Trophoblast cell (in vitro differentiated cells and primary cell): ENCODE data around the gene EFCAB14.

Source experiments
- DNase-seq, 2 donors: peaks; one replicate each; pipeline ENCODE4 v3.0.0-alpha.2; 2016
- H2AFZ ChIP-seq: 2 replicates; pipeline ENCODE4 v1.6.1; 2013; ENCODE audit warnings: low read length, moderate library complexity, mild to moderate bottlenecking; ENCODE audit not compliant: insufficient read depth, poor library complexity
- H2AK5ac ChIP-seq: 2 replicates; pipeline ENCODE4 v1.6.1; 2013; ENCODE audit warnings: mild to moderate bottlenecking, low read length
- H2BK120ac ChIP-seq: 2 replicates; pipeline ENCODE4 v1.6.1; 2013; ENCODE audit warnings: low read length, mild to moderate bottlenecking, moderate library complexity; ENCODE audit not compliant: insufficient read depth, poor library complexity
- H2BK12ac ChIP-seq: 2 replicates; pipeline ENCODE4 v1.6.1; 2013; ENCODE audit warnings: mild to moderate bottlenecking, low read length, moderate library complexity
- H2BK5ac ChIP-seq: 2 replicates; pipeline ENCODE4 v1.6.1; 2013; ENCODE audit warnings: low read length, low read depth, moderate library complexity, mild to moderate bottlenecking; ENCODE audit not compliant: poor library complexity
- H3K14ac ChIP-seq: 2 replicates; pipeline ENCODE4 v1.6.1; 2013; ENCODE audit warnings: mild to moderate bottlenecking, low read length
- H3K18ac ChIP-seq: 2 replicates; pipeline ENCODE4 v1.6.1; 2013; ENCODE audit warnings: mild to moderate bottlenecking, low read length
- H3K23ac ChIP-seq: 2 replicates; pipeline ENCODE4 v1.6.1; 2013; ENCODE audit warnings: low read length
- H3K27ac ChIP-seq: 2 replicates; pipeline ENCODE4 v1.5.1; 2013; ENCODE audit warnings: low read depth, mild to moderate bottlenecking, inconsistent platforms, low read length, moderate library complexity
- H3K27me3 ChIP-seq: 2 replicates; pipeline ENCODE4 v1.6.1; 2013; ENCODE audit warnings: inconsistent platforms, mild to moderate bottlenecking, low read length, moderate library complexity; ENCODE audit not compliant: insufficient read depth
- H3K36me3 ChIP-seq, 2 experiments: 1 replicate in 1 of 2; 2 replicates in 1 of 2; pipeline ENCODE4 v1.6.1; 2013; ENCODE audit warnings: low read length in 2 of 2, mild to moderate bottlenecking in 2 of 2, moderate library complexity in 1 of 2; ENCODE audit not compliant: insufficient read depth in 2 of 2, control insufficient read depth in 1 of 2
- H3K4ac ChIP-seq: 2 replicates; pipeline ENCODE4 v1.6.1; 2013; ENCODE audit warnings: low read depth, mild to moderate bottlenecking, low read length, moderate library complexity
- H3K4me1 ChIP-seq, 2 experiments: 1 replicate in 1 of 2; 2 replicates in 1 of 2; pipeline ENCODE4 v1.6.1; 2013; ENCODE audit warnings: low read length in 2 of 2, mild to moderate bottlenecking in 2 of 2, moderate library complexity in 1 of 2; ENCODE audit not compliant: insufficient read depth in 2 of 2, control insufficient read depth in 1 of 2
- H3K4me2 ChIP-seq: 2 replicates; pipeline ENCODE4 v1.6.1; 2013; ENCODE audit warnings: inconsistent platforms, mild to moderate bottlenecking, low read length, moderate library complexity
- H3K4me3 ChIP-seq: 2 replicates; pipeline ENCODE4 v1.5.1; 2013; ENCODE audit warnings: mild to moderate bottlenecking, low read depth, low read length, inconsistent platforms
- H3K79me1 ChIP-seq: one replicate; pipeline ENCODE4 v1.6.1; 2013; ENCODE audit warnings: low read length
- H3K79me2 ChIP-seq: 2 replicates; pipeline ENCODE4 v1.6.1; 2013; ENCODE audit warnings: low read length, mild to moderate bottlenecking; ENCODE audit not compliant: control insufficient read depth, insufficient read depth, poor library complexity
- H3K9ac ChIP-seq: 2 replicates; pipeline ENCODE4 v1.6.1; 2013; ENCODE audit warnings: mild to moderate bottlenecking, low read length
- H3K9me3 ChIP-seq: 2 replicates; pipeline ENCODE4 v1.6.1; 2013; ENCODE audit warnings: low read depth, mild to moderate bottlenecking, control low read depth, inconsistent platforms, low read length; ENCODE audit not compliant: insufficient read depth
- H4K12ac ChIP-seq: 2 replicates; pipeline ENCODE4 v1.6.1; 2013; ENCODE audit warnings: low read depth, mild to moderate bottlenecking, low read length, moderate library complexity
- H4K8ac ChIP-seq: 2 replicates; pipeline ENCODE4 v1.6.1; 2013; ENCODE audit warnings: low read depth, mild to moderate bottlenecking, low read length, moderate library complexity
- H4K91ac ChIP-seq: one replicate; pipeline ENCODE4 v1.6.1; 2013; ENCODE audit warnings: low read depth, mild to moderate bottlenecking, low read length, moderate library complexity
- WGBS: extraction: QIAGEN DNeasy Blood & Tissue Kit; methylation state at CpG from one replicate; pipeline ENCODE4 v1.1.7; 2013; ENCODE audit warnings: missing lambda C conversion rate; ENCODE audit not compliant: insufficient read length, insufficient coverage; ENCODE audit errors: extremely low coverage; 5-methylcytosine and 5-hydroxymethylcytosine counted together

EFCAB14 gene

DNA sequence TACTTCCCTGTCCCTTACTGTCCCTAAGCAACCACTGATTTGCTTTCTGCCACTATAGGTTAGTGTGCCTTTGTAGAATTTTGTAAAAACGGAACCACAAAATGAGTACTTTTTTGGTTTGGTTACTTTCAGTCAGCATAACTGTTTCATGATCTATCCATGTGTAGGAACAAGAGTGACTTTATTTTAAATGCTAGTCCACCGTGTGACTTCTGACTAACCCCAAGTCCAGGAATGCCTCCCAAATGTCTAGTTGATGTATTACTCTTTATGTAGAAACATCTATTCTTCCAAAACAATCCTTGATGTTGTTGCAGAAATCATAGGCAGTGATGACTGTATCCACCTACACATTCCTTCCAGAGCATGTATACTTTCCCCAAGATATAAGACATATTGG lies 72.1 kb downstream of the EFCAB14 start:
- no peaks in the 10 kb centered on the region for H3K9me3 ChIP-seq
- WGBS, result no CpG with 5 or more reads among the region's 2 CpGs
- no peak overlapping the region for H2BK12ac ChIP-seq
- peaks cover 0 to 8% of the 10 kb centered on the region in 2 experiments for H3K36me3 ChIP-seq
- H3K4me2 ChIP-seq, result no peak overlapping the region
- H2AFZ ChIP-seq, result no peak overlapping the region
- no peak overlapping the region for H2AK5ac ChIP-seq
- H3K4ac ChIP-seq, result no peak overlapping the region
- H3K4me3 ChIP-seq, result no peak overlapping the region
- no peak for DNase-seq
- H4K8ac ChIP-seq, result no peak overlapping the region
- no peak overlapping the region for H4K12ac ChIP-seq
- no peak overlapping the region for H2BK5ac ChIP-seq
- H2BK120ac ChIP-seq, result no peak overlapping the region
- no peak overlapping the region for H3K14ac ChIP-seq
- no peak overlapping the region for H3K27ac ChIP-seq
- H3K23ac ChIP-seq, result no peak overlapping the region
- no peaks in the 10 kb centered on the region for H3K27me3 ChIP-seq
- no peaks in the 10 kb centered on the region for H3K4me1 ChIP-seq
- H3K9ac ChIP-seq, result no peak overlapping the region
- no peak overlapping the region for H4K91ac ChIP-seq
- H3K18ac ChIP-seq, result no peak overlapping the region
- H3K79me2 ChIP-seq, result no peaks in the 10 kb centered on the region
- H3K79me1 ChIP-seq, result no peaks in the 10 kb centered on the region

GRCh38 chr1:46646331-46646730 lies 72.6 kb downstream of the EFCAB14 start:
- Histone ChIP-seq H3K27ac (no peak overlapping the region), H2AK5ac (no peak overlapping the region), H2BK120ac (no peak overlapping the region), H3K4me2 (no peak overlapping the region), H3K23ac (no peak overlapping the region), H4K8ac (no peak overlapping the region), H3K9ac (no peak overlapping the region), H3K36me3 (peaks cover 0 to 8% of the 10 kb centered on the region in 2 experiments), H2AFZ (no peak overlapping the region), H2BK5ac (no peak overlapping the region), H3K27me3 (no peaks in the 10 kb centered on the region), H2BK12ac (no peak overlapping the region), H4K12ac (no peak overlapping the region), H3K14ac (no peak overlapping the region), H3K4me3 (no peak overlapping the region), H3K18ac (no peak overlapping the region), H3K4ac (no peak overlapping the region), H3K4me1 (no peaks in the 10 kb centered on the region), H3K9me3 (no peaks in the 10 kb centered on the region), H3K79me1 (no peaks in the 10 kb centered on the region), H3K79me2 (no peaks in the 10 kb centered on the region), H4K91ac (no peak overlapping the region)
- no CpG with 5 or more reads among the region's 1 CpG for WGBS
- no peak for DNase-seq

DNA sequence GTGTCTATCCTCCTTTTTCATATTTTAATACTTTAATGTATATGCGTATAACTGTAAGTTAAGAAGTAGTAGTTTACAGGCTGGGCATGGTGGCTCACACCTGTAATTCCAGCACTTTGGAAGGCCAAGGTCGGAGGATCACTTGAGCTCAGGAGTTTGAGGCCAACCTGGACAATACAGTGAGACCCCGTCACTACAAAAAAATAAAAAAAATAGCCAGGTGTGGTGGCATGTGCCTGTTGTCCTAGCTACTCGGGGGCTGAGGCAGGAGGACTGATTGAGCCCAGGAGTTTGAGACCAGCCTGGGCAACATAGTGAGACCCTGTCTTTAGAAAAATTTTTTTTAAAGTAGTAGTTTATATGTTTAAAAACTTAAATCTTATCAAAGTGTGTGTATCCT lies 73.1 kb downstream of the EFCAB14 start:
- no peak overlapping the region for H3K4me3 ChIP-seq
- H3K27ac ChIP-seq, result no peak overlapping the region
- no peak overlapping the region for H3K4me2 ChIP-seq
- H3K14ac ChIP-seq, result no peak overlapping the region
- WGBS, result no CpG with 5 or more reads among the region's 4 CpGs
- H2BK120ac ChIP-seq, result no peak overlapping the region
- no peak overlapping the region for H3K23ac ChIP-seq
- H2AFZ ChIP-seq, result no peak overlapping the region
- no peak overlapping the region for H4K91ac ChIP-seq
- H4K8ac ChIP-seq, result no peak overlapping the region
- H3K9ac ChIP-seq, result no peak overlapping the region
- H2BK12ac ChIP-seq, result no peak overlapping the region
- no peak overlapping the region for H3K18ac ChIP-seq
- no peaks in the 10 kb centered on the region for H3K9me3 ChIP-seq
- peaks cover 0 to 8% of the 10 kb centered on the region in 2 experiments for H3K36me3 ChIP-seq
- no peak overlapping the region for H4K12ac ChIP-seq
- H3K27me3 ChIP-seq, result no peaks in the 10 kb centered on the region
- no peak overlapping the region for H2AK5ac ChIP-seq
- no peaks in the 10 kb centered on the region for H3K4me1 ChIP-seq
- no peak overlapping the region for H2BK5ac ChIP-seq
- H3K79me1 ChIP-seq, result no peaks in the 10 kb centered on the region
- H3K79me2 ChIP-seq, result no peaks in the 10 kb centered on the region
- no peak overlapping the region for H3K4ac ChIP-seq
- no peak for DNase-seq

GRCh38 chr1:46643368-46643775 lies 75.5 kb downstream of the EFCAB14 start:
- H3K9ac ChIP-seq, result peak overlapping the region; percentile 48
- H3K4me3 ChIP-seq, result no peak overlapping the region
- H3K36me3 ChIP-seq, result peaks cover 0 to 2% of the 10 kb centered on the region in 2 experiments
- no peak overlapping the region for H3K23ac ChIP-seq
- no peak overlapping the region for H2BK5ac ChIP-seq
- H2BK12ac ChIP-seq, result no peak overlapping the region
- H4K91ac ChIP-seq, result no peak overlapping the region
- no peak overlapping the region for H3K18ac ChIP-seq
- H3K27ac ChIP-seq, result no peak overlapping the region
- no peak overlapping the region for H2AK5ac ChIP-seq
- DNase-seq, result no peak
- no peak overlapping the region for H3K4ac ChIP-seq
- no peaks in the 10 kb centered on the region for H3K79me2 ChIP-seq
- no peaks in the 10 kb centered on the region for H3K27me3 ChIP-seq
- H2BK120ac ChIP-seq, result no peak overlapping the region
- no peaks in the 10 kb centered on the region for H3K79me1 ChIP-seq
- no peak overlapping the region for H3K4me2 ChIP-seq
- H3K4me1 ChIP-seq, result no peaks in the 10 kb centered on the region
- no peak overlapping the region for H2AFZ ChIP-seq
- no peak overlapping the region for H3K14ac ChIP-seq
- H4K12ac ChIP-seq, result no peak overlapping the region
- no peaks in the 10 kb centered on the region for H3K9me3 ChIP-seq
- H4K8ac ChIP-seq, result no peak overlapping the region
